Progenitor cell of endocrine pancreas (in vitro differentiated cells): Measurements from ENCODE around the gene HNRNPA1. TPM values are rescaled to one million over a fixed set of nuclear protein-coding genes. Genes with fewer than 3 reads are reported as not detected.

Source experiments
- DNase-seq: peaks from one replicate; pipeline ENCODE4 v3.0.0; 2021; ENCODE audit warnings: low spot score; ENCODE audit not compliant: unreplicated experiment
- H3K27ac Mint-ChIP-seq: 2 replicates; pipeline ENCODE4 v1.8.0; 2021; ENCODE audit warnings: mild to moderate bottlenecking, moderate library complexity, mixed read lengths
- H3K27me3 Mint-ChIP-seq: 2 replicates; pipeline ENCODE4 v1.8.0; 2021; ENCODE audit warnings: mixed read lengths
- H3K36me3 Mint-ChIP-seq: 2 replicates; pipeline ENCODE4 v1.8.0; 2022; ENCODE audit warnings: mixed read lengths; ENCODE audit not compliant: insufficient read depth
- H3K4me1 Mint-ChIP-seq: 2 replicates; pipeline ENCODE4 v1.8.0; 2021; ENCODE audit warnings: low read depth, mixed read lengths
- H3K4me3 Mint-ChIP-seq: 2 replicates; pipeline ENCODE4 v1.8.0; 2021; ENCODE audit warnings: low read depth, mild to moderate bottlenecking, moderate library complexity, mixed read lengths
- H3K9me3 Mint-ChIP-seq: 2 replicates; pipeline ENCODE4 v1.8.0; 2021; ENCODE audit warnings: low read depth, mixed read lengths
- total RNA-seq: library from RNA; stranded (reverse); gene quantifications from 2 replicates; pipeline ENCODE4 v1.2.1, GENCODE V29; 2021
- TF ChIP-seq, protein P1 (sequence below): fragments of 200-600 bp; sonication (generic); IDR thresholded peaks from one replicate; pipeline ENCODE4 v1.5.0; 2021; ENCODE audit warnings: antibody characterized with exemption, mild to moderate bottlenecking; ENCODE audit not compliant: unreplicated experiment

The HNRNPA1 gene
- total RNA-seq, 1 donor from 2014 or later: 2,551 TPM

DNA sequence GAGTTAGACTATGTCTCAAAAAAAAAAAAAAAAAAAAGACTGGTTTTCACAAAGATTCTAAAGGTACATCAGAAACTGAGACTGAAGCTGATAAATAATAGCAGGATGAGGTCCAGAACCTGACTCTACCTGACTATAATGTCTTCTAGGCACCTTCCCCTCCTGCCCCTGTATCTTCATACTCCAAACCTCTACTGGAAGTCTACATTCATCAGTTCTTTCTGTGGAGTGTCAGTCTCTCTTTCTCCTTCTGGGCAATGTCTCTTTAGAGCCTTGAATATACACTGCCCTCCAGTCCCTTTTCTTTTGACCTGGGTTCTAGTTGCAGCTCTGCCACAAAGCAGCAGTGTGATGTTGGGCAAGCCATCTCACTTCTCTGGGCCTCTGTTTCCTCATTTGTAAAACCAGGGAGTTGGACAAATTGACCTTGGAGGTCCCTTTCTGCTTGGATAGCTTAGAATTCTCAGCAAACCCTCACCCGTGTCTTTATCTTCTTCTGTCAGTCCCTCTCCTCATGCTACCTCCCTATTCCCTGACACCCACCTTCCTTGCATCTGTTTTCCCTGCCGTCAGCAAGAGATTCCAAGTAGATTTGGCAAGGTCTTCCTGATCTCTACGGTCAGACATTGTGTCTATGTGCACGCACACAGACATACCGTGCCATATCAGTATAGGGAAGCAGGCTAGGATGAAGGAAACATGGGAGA, 16.0 kb downstream of the HNRNPA1 start:
- DNase-seq: no peak
- Mint-ChIP-seq H3K4me1 (peaks cover 43% of the 10 kb centered on the region), H3K27me3 (no peaks in the 10 kb centered on the region), H3K9me3 (no peaks in the 10 kb centered on the region), H3K4me3 (no peak overlapping the region), H3K27ac (peak overlapping the region; percentile 65), H3K36me3 (peaks cover 7% of the 10 kb centered on the region)
- TF ChIP-seq, protein P1, sequence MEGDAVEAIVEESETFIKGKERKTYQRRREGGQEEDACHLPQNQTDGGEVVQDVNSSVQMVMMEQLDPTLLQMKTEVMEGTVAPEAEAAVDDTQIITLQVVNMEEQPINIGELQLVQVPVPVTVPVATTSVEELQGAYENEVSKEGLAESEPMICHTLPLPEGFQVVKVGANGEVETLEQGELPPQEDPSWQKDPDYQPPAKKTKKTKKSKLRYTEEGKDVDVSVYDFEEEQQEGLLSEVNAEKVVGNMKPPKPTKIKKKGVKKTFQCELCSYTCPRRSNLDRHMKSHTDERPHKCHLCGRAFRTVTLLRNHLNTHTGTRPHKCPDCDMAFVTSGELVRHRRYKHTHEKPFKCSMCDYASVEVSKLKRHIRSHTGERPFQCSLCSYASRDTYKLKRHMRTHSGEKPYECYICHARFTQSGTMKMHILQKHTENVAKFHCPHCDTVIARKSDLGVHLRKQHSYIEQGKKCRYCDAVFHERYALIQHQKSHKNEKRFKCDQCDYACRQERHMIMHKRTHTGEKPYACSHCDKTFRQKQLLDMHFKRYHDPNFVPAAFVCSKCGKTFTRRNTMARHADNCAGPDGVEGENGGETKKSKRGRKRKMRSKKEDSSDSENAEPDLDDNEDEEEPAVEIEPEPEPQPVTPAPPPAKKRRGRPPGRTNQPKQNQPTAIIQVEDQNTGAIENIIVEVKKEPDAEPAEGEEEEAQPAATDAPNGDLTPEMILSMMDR: no peak

DNA sequence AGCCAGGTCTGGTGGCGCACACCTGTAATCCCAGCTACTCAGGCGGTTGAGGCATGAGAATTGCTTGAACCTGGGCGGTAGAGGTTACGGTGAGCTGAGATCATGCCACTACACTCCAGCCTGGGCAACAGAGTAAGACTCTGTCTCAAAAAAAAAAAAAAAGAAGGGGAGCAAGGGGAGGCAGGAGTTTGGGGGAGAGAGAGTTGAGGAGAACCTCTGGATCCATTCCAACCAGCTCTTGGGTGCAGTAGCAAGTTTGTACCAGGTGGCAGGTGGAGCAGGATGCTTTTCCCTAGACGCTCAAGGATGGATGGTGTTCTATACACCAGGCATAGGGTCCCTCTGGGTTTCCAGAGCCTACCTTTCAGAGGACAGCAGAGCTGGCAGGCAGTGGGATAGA, 18.4 kb downstream of the HNRNPA1 start:
- H3K27me3 Mint-ChIP-seq: no peaks in the 10 kb centered on the region
- peaks cover 59% of the 10 kb centered on the region for H3K4me1 Mint-ChIP-seq
- no peaks in the 10 kb centered on the region for H3K9me3 Mint-ChIP-seq
- TF ChIP-seq, protein P1: no peak
- DNase-seq: no peak
- H3K4me3 Mint-ChIP-seq: peak overlapping the region; percentile 80
- peak overlapping the region; percentile 97 for H3K27ac Mint-ChIP-seq
- no peaks in the 10 kb centered on the region for H3K36me3 Mint-ChIP-seq

DNA sequence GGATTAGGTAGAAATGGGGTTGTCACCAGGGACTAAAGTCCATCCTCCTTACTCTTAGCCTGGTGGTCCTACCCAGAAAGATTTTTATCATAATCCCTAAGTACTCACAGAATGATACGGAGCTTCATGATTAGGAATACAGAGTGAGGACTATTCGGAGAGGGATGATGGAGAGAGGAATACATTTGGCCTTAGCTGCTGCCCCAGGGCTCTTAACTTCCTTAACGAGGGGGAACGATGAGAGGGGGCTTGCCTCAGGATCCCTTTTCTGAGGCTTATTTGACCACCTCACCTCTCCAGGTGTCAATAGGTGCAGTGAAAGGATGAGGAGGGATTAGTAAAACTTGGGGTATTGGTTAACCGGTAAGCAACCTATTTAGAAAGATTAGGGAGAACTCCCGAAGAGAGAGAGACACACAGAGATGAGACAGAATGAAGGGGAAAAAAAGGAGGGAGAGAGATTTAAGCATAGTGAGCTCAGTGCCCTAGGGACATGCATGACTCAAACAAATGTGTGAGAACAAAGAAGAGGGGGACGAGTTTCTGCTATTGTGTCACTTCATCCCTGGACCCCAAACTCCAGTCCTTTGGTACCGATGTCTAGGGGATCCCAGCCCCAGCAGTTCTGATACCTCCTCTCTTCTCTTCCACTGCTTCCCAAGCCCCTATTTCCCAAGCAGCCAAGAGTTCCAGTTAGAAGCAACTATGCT, 19.1 kb downstream of the HNRNPA1 start:
- Mint-ChIP-seq H3K27me3 (no peaks in the 10 kb centered on the region), H3K4me1 (peaks cover 63% of the 10 kb centered on the region), H3K4me3 (peak overlapping the region; percentile 80), H3K36me3 (no peaks in the 10 kb centered on the region), H3K27ac (peak overlapping the region; percentile 97), H3K9me3 (no peaks in the 10 kb centered on the region)
- TF ChIP-seq, protein P1: no peak
- DNase-seq: no peak

DNA sequence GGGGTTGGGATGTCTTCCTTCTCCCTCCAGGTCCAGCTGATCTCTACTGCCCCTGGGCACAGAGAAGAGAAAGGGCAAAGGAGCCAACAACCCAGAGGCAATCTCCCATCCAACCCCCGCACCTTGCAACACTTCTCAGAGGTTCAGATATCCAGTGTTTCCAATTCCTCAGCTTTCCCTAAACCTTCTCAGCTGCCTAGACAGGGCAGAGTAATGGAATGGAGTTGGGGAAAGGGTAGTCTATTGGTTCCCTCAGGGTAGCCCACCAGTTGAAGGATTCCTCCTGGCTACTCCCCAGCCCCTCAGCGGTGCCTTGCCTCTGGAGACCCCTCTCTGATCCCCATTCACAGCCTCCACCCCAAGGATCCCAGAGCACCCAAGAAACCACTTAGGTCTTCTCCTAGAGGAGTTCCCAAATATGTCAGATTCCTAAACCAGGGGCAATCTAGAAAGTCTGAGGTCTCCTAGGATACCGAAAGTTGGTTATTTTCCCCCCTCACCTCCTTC, 19.8 kb downstream of the HNRNPA1 start:
- peak overlapping the region; percentile 80 for H3K4me3 Mint-ChIP-seq
- no peaks in the 10 kb centered on the region for H3K27me3 Mint-ChIP-seq
- peak overlapping the region; percentile 97 for H3K27ac Mint-ChIP-seq
- H3K4me1 Mint-ChIP-seq: peaks cover 58% of the 10 kb centered on the region
- no peaks in the 10 kb centered on the region for H3K36me3 Mint-ChIP-seq
- no peak for DNase-seq
- TF ChIP-seq, protein P1: no peak
- no peaks in the 10 kb centered on the region for H3K9me3 Mint-ChIP-seq

DNA sequence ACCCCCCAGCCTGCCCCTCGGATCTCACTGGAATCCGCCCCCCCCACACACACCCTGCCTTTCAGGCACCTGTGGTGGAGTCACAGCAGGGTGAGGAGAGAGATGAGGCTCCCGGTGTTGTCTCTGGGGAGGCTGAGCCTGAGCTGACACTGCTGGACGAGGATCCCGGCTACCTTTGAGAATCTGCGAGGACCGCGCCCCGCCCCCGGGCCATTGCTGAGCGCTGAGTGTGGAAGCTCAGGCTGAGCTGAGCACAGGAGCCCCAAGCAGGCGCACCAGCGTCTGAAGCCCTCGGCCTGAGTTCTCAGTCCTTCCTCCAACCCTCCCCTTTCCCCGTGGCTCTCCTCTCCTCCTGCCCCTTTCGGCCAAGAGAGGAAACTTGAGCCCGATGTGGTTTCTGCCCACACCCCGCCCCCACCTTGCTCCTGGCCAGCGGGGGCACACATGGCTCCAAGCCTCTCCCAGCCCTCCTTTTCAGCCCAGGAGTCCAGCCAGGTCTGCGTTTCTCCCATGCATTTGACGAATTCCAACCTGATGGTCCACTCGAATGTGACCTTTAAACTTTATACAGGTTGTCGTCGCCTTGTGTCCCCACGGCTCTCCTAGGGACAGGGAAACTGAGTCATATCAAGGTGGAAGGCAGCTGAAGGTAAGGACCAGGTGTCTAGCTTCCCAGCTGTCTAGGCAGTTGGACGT, 20.4 kb downstream of the HNRNPA1 start, which contains the start of gene NFE2:
Gene NFE2 (minus strand): TSS at position 284 of the 696 bp plus-strand sequence. CDS start 5,767 bp downstream, outside the sequence.
- Mint-ChIP-seq H3K9me3 (no peaks in the 10 kb centered on the region), H3K4me3 (peak within 1 kb of the TSS; percentile 80), H3K4me1 (peaks cover 52% of the 10 kb centered on the region), H3K27me3 (no peaks in the 10 kb centered on the region), H3K36me3 (no peaks in the 10 kb centered on the region), H3K27ac (peak within 1 kb of the TSS; percentile 97)
- TF ChIP-seq, protein P1: peak; percentile 28
- peak; percentile 76 for DNase-seq
